ENCODE results near the gene DUSP3.

DNA sequence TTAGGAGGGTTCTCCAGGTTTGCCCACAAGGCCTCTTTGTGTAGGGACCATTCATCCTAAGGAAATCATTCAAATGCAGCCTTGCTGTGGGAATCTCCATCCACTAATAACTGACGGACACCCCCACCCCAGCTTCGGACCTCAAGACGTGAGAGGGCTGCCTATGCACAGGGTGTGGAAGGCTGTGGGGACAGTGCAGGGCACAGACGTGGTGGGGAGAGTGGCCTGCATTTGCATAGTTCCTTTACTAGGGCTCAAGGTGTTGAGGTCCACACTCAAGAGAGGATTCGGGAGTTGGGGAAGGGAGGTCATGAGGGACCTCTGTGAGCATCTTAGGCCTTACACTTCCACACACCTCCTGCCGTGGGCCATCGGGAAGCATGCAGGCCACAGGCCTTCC, 9.8 kb downstream of the DUSP3 start:
- TF ChIP-seq EZH2 (IDR thresholded peaks at IDR 0.05; ENCODE audit: borderline replicate concordance, insufficient read depth, low read depth, low read length, poor library complexity, severe bottlenecking): no peak
- TF ChIP-seq, protein P1, sequence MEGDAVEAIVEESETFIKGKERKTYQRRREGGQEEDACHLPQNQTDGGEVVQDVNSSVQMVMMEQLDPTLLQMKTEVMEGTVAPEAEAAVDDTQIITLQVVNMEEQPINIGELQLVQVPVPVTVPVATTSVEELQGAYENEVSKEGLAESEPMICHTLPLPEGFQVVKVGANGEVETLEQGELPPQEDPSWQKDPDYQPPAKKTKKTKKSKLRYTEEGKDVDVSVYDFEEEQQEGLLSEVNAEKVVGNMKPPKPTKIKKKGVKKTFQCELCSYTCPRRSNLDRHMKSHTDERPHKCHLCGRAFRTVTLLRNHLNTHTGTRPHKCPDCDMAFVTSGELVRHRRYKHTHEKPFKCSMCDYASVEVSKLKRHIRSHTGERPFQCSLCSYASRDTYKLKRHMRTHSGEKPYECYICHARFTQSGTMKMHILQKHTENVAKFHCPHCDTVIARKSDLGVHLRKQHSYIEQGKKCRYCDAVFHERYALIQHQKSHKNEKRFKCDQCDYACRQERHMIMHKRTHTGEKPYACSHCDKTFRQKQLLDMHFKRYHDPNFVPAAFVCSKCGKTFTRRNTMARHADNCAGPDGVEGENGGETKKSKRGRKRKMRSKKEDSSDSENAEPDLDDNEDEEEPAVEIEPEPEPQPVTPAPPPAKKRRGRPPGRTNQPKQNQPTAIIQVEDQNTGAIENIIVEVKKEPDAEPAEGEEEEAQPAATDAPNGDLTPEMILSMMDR (IDR thresholded peaks at IDR 0.05): no peak
